Liver (tissue), 9 donors: ENCODE data around the gene PLXNB1. TPM values are rescaled to one million over a fixed set of nuclear protein-coding genes. Genes with fewer than 3 reads are reported as not detected.
A peak's percentile ranks its signal among the peaks of the same experiment; 100 is the strongest.

ENCODE experiments used
- DNase-seq: peaks from one replicate; pipeline ENCODE4 v3.0.0-alpha.2; 2017; ENCODE audit warnings: low spot score
- H3K27ac ChIP-seq, 2 donors: one replicate each; pipeline ENCODE4 v1.7.0; 2013; ENCODE audit warnings: inconsistent platforms in 2 of 2, low read length in 2 of 2, control low read depth in 1 of 2, low read depth in 1 of 2, mild to moderate bottlenecking in 1 of 2
- H3K27me3 ChIP-seq, 4 donors: one replicate each; pipeline versions ENCODE4 v1.6.1 to v1.7.0; 2013; ENCODE audit warnings: low read length in 3 of 4, inconsistent platforms in 1 of 4, mild to moderate bottlenecking in 1 of 4, moderate library complexity in 1 of 4; ENCODE audit not compliant: control insufficient read depth in 4 of 4, insufficient read depth in 4 of 4
- H3K36me3 ChIP-seq, 4 donors: one replicate each; pipeline versions ENCODE4 v1.6.1 to v1.7.0; 2013; ENCODE audit warnings: low read length in 3 of 4, mild to moderate bottlenecking in 3 of 4, low read depth in 1 of 4, moderate library complexity in 1 of 4; ENCODE audit not compliant: control insufficient read depth in 4 of 4, insufficient read depth in 3 of 4
- H3K4me1 ChIP-seq, 4 donors: one replicate each; pipeline versions ENCODE4 v1.6.1 to v1.7.0; 2013; ENCODE audit warnings: low read length in 3 of 4, mild to moderate bottlenecking in 3 of 4, moderate library complexity in 1 of 4; ENCODE audit not compliant: control insufficient read depth in 4 of 4, insufficient read depth in 4 of 4
- H3K4me3 ChIP-seq, 3 donors: one replicate each; pipeline versions ENCODE4 v1.6.1 to v1.7.0; 2013; ENCODE audit warnings: low read length in 3 of 3, control low read depth in 1 of 3, low read depth in 1 of 3, mild to moderate bottlenecking in 1 of 3
- H3K9ac ChIP-seq, 2 donors: one replicate each; pipeline ENCODE4 v1.7.0; 2013; ENCODE audit warnings: low read length in 2 of 2, mild to moderate bottlenecking in 2 of 2, moderate library complexity in 2 of 2, control low read depth in 1 of 2, low read depth in 1 of 2
- H3K9me3 ChIP-seq, 4 donors: one replicate each; pipeline versions ENCODE4 v1.6.1 to v1.7.0; 2013; ENCODE audit warnings: low read length in 3 of 4; ENCODE audit not compliant: control insufficient read depth in 4 of 4
- CTCF ChIP-seq: fragments of 150-350 bp; IDR thresholded peaks from 2 replicates; pipeline ENCODE4 v1.5.1; 2017; ENCODE audit warnings: improper control_type of control experiment, low read depth, low read length; ENCODE audit not compliant: missing input control
- FOXA2 ChIP-seq: IDR thresholded peaks from 2 replicates; pipeline ENCODE4 v1.6.1; 2016; ENCODE audit warnings: antibody characterized with exemption
- GABPA ChIP-seq, 2 donors: IDR thresholded peaks in 1 of 2; conservative IDR thresholded peaks in 1 of 2; 2 replicates each; pipeline ENCODE4 v1.6.1; 2016; ENCODE audit warnings: antibody characterized with exemption in 2 of 2, mild to moderate bottlenecking in 1 of 2, moderate library complexity in 1 of 2
- HNF4A ChIP-seq, 2 donors: conservative IDR thresholded peaks; 2 replicates each; pipeline ENCODE4 v1.6.1; 2016; ENCODE audit warnings: antibody characterized with exemption in 2 of 2, mild to moderate bottlenecking in 2 of 2
- HNF4G ChIP-seq: IDR thresholded peaks from 2 replicates; pipeline ENCODE4 v1.6.1; 2016; ENCODE audit warnings: antibody characterized with exemption
- JUND ChIP-seq, 2 donors: IDR thresholded peaks; 2 replicates each; pipeline ENCODE4 v1.6.1; 2016; ENCODE audit warnings: antibody characterized with exemption in 2 of 2
- NR2F2 ChIP-seq: IDR thresholded peaks from 2 replicates; pipeline ENCODE4 v1.6.1; 2016; ENCODE audit warnings: antibody characterized with exemption
- RAD21 ChIP-seq, 2 donors: IDR thresholded peaks; 2 replicates each; pipeline ENCODE4 v1.6.1; 2016; ENCODE audit warnings: antibody characterized with exemption in 2 of 2, mild to moderate bottlenecking in 2 of 2
- RXRA ChIP-seq, 2 donors: IDR thresholded peaks; 2 replicates each; pipeline ENCODE4 v1.6.1; 2017 to 2018; ENCODE audit warnings: antibody characterized with exemption in 2 of 2, mild to moderate bottlenecking in 1 of 2
- SP1 ChIP-seq: IDR thresholded peaks from 2 replicates; pipeline ENCODE4 v1.6.1; 2018; ENCODE audit warnings: antibody characterized with exemption, mild to moderate bottlenecking
- YY1 ChIP-seq: IDR thresholded peaks from 2 replicates; pipeline ENCODE4 v1.6.1; 2016; ENCODE audit warnings: antibody characterized with exemption, mild to moderate bottlenecking
- WGBS: extraction: QIAGEN DNeasy Blood & Tissue Kit; methylation state at CpG from one replicate; pipeline ENCODE4 v1.1.7; 2013; 5-methylcytosine and 5-hydroxymethylcytosine counted together
- polyA plus RNA-seq, 2 donors: library from polyadenylated mRNA; stranded (reverse) in 1 of 2; unstranded in 1 of 2; fragments of 200-250 nt in 1 of 2; fragments of >200 nt in 1 of 2; fragmentation: Nextera tagmentation in 1 of 2; extraction: Ambion mirVana in 1 of 2; gene quantifications; one replicate each; pipeline versions ENCODE4 v1.2.1 to v1.2.3, GENCODE V29; 2013 to 2015
- total RNA-seq, 2 donors: library from RNA; depleted of rRNA; stranded (reverse); fragments of >200 nt; gene quantifications; one replicate each; pipeline ENCODE4 v1.2.3, GENCODE V29; 2014
- TF ChIP-seq, protein P1 (sequence below): IDR thresholded peaks from 2 replicates; pipeline ENCODE4 v1.6.1; 2016; ENCODE audit warnings: antibody characterized with exemption, mild to moderate bottlenecking
- TF ChIP-seq, protein P2 (sequence below): IDR thresholded peaks from 2 replicates; pipeline ENCODE4 v1.6.1; 2016; ENCODE audit warnings: antibody characterized with exemption
- TF ChIP-seq, protein P3 (sequence below): IDR thresholded peaks from 2 replicates; pipeline ENCODE4 v1.6.1; 2016; ENCODE audit warnings: antibody characterized with exemption
- donor health status: healthy.
- donor health status: healthy.
- donor health status: healthy.
- donor health status: healthy.
- donor health status: healthy.

PLXNB1 gene
- total and polyA plus RNA-seq, 4 donors, result 38.1 to 204 (median 72.9) TPM

DNA sequence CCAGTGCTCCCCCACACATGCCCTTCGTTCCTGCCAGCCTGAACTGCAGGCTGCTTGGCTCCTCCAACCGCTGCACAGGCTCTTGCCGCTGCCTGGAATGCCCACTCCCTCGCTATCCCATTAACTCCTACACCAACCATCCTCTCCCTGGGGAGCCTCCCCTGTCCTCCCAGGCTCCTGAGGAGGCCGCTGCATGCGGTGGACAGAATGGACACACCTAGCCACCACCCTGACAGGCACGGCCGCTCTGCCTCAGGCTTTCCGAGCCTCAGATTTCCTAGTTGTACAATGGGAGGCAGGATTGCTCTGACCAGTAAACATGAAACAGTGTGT is 2.3 kb downstream of the PLXNB1 start:
- Histone ChIP-seq H3K4me3 (peak overlapping the region; percentile 52 to 80 (median 58)), H3K4me1 (peaks cover 36 to 78% (median 63%) of the 10 kb centered on the region in 4 donors), H3K9ac (peak overlapping the region; percentile 67 to 72), H3K27me3 (no peaks in the 10 kb centered on the region), H3K36me3 (no peaks in the 10 kb centered on the region), H3K9me3 (no peaks in the 10 kb centered on the region), H3K27ac (peak overlapping the region; percentile 89 to 91)
- WGBS, result 29% methylated on average over 9 of the region's 9 CpGs
- DNase-seq, result no peak
- TF ChIP-seq YY1 (no peak), SP1 (no peak), GABPA (IDR thresholded peaks at IDR 0.05 in 1 of 2, conservative IDR thresholded peaks at IDR 0.05 in 1 of 2) (no peak)

DNA sequence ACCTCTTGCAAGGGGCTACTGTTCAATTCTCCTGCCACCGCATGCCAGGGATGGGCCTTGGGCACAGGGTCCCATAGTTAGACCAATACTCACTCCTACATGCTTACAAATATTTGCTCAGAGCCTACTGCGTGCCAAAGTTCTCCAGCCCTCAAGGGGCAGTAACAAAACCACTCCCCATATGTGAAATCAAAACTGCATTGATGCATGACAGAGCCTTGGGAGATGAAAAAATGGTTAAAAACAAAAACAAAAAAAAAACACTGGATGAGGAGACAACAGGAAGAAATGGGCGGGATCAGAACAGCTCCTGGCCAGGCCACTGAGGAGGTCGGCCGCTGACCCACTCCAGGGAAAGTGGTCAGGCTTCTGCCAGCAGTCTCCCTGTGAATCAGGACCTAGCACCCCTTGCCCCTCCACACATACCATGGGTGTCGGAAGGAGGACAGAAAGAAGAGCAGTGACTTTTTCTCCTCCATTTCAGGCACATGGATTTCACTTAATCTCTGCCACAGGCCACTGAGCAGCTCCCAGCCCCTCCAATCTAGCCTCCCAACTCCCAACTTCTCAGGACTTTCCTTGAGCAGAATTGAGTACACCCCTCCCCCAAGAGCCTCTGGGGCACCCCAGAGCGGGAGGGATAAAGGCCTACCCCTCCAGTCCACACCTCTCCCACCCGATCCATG is 2.8 kb downstream of the PLXNB1 start:
- no peaks in the 10 kb centered on the region for H3K9me3 ChIP-seq
- H3K9ac ChIP-seq, result peak overlapping the region in 1 of 2 donors; percentile 72
- TF ChIP-seq JUND (IDR thresholded peaks at IDR 0.05) (no peak), HNF4A (conservative IDR thresholded peaks at IDR 0.05) (peak in 1 of 2 donors; percentile 21), CTCF (no peak)
- WGBS, result 26% methylated on average over 8 of the region's 8 CpGs
- peaks cover 36 to 83% (median 68%) of the 10 kb centered on the region in 4 donors for H3K4me1 ChIP-seq
- peak overlapping the region; percentile 54 to 89 for H3K27ac ChIP-seq
- no peak for DNase-seq
- H3K27me3 ChIP-seq, result no peaks in the 10 kb centered on the region
- H3K4me3 ChIP-seq, result peak overlapping the region; percentile 0 to 80 (median 58)
- H3K36me3 ChIP-seq, result peaks cover 0 to 1% (median 0%) of the 10 kb centered on the region in 4 donors

GRCh38 chr3:48426401-48426909 is 3.4 kb downstream of the PLXNB1 start:
- Histone ChIP-seq H3K4me3 (peak overlapping the region in 1 of 3 donors; percentile 80), H3K9me3 (no peaks in the 10 kb centered on the region), H3K27me3 (no peaks in the 10 kb centered on the region), H3K4me1 (peaks cover 36 to 83% (median 65%) of the 10 kb centered on the region in 4 donors), H3K36me3 (peaks cover 0 to 2% (median 0%) of the 10 kb centered on the region in 4 donors), H3K9ac (peak overlapping the region in 1 of 2 donors; percentile 23), H3K27ac (peak overlapping the region; percentile 36 to 43)
- DNase-seq, result no peak
- no peak for TF ChIP-seq FOXA2
- no peak for TF ChIP-seq NR2F2
- TF ChIP-seq, protein P1, sequence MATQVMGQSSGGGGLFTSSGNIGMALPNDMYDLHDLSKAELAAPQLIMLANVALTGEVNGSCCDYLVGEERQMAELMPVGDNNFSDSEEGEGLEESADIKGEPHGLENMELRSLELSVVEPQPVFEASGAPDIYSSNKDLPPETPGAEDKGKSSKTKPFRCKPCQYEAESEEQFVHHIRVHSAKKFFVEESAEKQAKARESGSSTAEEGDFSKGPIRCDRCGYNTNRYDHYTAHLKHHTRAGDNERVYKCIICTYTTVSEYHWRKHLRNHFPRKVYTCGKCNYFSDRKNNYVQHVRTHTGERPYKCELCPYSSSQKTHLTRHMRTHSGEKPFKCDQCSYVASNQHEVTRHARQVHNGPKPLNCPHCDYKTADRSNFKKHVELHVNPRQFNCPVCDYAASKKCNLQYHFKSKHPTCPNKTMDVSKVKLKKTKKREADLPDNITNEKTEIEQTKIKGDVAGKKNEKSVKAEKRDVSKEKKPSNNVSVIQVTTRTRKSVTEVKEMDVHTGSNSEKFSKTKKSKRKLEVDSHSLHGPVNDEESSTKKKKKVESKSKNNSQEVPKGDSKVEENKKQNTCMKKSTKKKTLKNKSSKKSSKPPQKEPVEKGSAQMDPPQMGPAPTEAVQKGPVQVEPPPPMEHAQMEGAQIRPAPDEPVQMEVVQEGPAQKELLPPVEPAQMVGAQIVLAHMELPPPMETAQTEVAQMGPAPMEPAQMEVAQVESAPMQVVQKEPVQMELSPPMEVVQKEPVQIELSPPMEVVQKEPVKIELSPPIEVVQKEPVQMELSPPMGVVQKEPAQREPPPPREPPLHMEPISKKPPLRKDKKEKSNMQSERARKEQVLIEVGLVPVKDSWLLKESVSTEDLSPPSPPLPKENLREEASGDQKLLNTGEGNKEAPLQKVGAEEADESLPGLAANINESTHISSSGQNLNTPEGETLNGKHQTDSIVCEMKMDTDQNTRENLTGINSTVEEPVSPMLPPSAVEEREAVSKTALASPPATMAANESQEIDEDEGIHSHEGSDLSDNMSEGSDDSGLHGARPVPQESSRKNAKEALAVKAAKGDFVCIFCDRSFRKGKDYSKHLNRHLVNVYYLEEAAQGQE, result no peak
- TF ChIP-seq, protein P2, sequence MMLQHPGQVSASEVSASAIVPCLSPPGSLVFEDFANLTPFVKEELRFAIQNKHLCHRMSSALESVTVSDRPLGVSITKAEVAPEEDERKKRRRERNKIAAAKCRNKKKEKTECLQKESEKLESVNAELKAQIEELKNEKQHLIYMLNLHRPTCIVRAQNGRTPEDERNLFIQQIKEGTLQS, result no peak
- TF ChIP-seq RXRA (IDR thresholded peaks at IDR 0.05), result no peak
- TF ChIP-seq CTCF, result no peak
- TF ChIP-seq RAD21 (IDR thresholded peaks at IDR 0.05), result no peak
- TF ChIP-seq, protein P3, sequence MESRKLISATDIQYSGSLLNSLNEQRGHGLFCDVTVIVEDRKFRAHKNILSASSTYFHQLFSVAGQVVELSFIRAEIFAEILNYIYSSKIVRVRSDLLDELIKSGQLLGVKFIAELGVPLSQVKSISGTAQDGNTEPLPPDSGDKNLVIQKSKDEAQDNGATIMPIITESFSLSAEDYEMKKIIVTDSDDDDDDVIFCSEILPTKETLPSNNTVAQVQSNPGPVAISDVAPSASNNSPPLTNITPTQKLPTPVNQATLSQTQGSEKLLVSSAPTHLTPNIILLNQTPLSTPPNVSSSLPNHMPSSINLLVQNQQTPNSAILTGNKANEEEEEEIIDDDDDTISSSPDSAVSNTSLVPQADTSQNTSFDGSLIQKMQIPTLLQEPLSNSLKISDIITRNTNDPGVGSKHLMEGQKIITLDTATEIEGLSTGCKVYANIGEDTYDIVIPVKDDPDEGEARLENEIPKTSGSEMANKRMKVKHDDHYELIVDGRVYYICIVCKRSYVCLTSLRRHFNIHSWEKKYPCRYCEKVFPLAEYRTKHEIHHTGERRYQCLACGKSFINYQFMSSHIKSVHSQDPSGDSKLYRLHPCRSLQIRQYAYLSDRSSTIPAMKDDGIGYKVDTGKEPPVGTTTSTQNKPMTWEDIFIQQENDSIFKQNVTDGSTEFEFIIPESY, result no peak
- no peak for TF ChIP-seq HNF4G
- WGBS, result 26% methylated on average over 11 of the region's 11 CpGs
